GM12865 (cell line): ENCODE results near the gene NBL1.
A peak's percentile ranks its signal among the peaks of the same experiment; 100 is the strongest.

ENCODE experiments used
- DNase-seq: peaks from one replicate; pipeline ENCODE4 v3.0.0; 2010; ENCODE audit warnings: low read depth
- H3K4me3 ChIP-seq: 2 replicates; pipeline ENCODE4 v1.5.1; 2011; ENCODE audit warnings: mild to moderate bottlenecking, low read depth, low read length, control low read depth
- TF ChIP-seq, protein P1 (sequence below): IDR thresholded peaks from 2 replicates; pipeline ENCODE4 v1.5.1; 2011; ENCODE audit warnings: low read length, control low read depth, low read depth, inconsistent platforms; ENCODE audit not compliant: insufficient read depth; ENCODE audit errors: missing control alignments

Gene NBL1

DNA sequence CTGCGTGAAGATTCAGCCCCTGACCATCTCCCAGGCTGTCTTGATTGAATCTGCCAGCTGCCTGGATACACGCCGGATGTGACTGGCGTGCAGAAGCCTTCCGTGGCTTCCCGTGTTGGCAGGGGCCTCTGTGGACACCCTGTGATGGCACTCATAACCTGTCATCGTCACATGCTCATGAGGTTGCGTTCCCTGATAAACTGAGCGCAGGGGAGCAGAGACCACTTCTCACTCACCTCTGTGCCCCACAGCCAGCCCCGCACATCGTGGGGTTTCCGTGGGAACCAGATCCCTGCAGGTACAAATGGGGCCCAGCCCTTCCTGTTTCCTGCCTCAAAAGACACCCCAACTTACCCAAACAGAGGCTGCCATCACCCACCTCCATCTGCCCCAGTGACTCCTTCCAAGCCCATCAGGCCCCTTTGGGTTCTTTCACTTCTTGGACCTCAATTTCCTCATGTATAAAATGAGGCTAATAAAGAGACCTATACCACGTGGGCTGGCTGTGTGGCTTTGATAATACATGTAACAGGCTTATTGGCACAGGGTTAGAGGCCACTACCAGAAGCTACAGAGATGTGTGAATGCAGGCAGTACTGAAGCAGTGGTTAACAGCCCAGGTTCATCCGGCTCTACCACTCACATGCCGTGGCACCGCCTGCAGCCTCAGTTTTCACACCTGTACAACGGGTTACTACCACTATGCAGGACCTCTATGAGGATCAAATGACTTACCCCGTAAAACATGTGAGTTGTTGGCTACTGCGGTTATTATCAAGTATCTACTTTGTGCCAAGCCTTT, 44.1 kb downstream of the NBL1 start:
- no peak overlapping the region for H3K4me3 ChIP-seq
- DNase-seq: no peak
- TF ChIP-seq, protein P1, sequence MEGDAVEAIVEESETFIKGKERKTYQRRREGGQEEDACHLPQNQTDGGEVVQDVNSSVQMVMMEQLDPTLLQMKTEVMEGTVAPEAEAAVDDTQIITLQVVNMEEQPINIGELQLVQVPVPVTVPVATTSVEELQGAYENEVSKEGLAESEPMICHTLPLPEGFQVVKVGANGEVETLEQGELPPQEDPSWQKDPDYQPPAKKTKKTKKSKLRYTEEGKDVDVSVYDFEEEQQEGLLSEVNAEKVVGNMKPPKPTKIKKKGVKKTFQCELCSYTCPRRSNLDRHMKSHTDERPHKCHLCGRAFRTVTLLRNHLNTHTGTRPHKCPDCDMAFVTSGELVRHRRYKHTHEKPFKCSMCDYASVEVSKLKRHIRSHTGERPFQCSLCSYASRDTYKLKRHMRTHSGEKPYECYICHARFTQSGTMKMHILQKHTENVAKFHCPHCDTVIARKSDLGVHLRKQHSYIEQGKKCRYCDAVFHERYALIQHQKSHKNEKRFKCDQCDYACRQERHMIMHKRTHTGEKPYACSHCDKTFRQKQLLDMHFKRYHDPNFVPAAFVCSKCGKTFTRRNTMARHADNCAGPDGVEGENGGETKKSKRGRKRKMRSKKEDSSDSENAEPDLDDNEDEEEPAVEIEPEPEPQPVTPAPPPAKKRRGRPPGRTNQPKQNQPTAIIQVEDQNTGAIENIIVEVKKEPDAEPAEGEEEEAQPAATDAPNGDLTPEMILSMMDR: no peak

- H3K4me3 ChIP-seq: no peak overlapping the region
- no peak for DNase-seq
- TF ChIP-seq, protein P1: no peak
Measured at GRCh38 chr1:19689085-19689757, 45.1 kb downstream of the NBL1 start.

GRCh38 chr1:19689856-19690255, 45.7 kb downstream of the NBL1 start:
- peak; percentile 76 for DNase-seq
- no peak overlapping the region for H3K4me3 ChIP-seq
- TF ChIP-seq, protein P1: no peak

DNA sequence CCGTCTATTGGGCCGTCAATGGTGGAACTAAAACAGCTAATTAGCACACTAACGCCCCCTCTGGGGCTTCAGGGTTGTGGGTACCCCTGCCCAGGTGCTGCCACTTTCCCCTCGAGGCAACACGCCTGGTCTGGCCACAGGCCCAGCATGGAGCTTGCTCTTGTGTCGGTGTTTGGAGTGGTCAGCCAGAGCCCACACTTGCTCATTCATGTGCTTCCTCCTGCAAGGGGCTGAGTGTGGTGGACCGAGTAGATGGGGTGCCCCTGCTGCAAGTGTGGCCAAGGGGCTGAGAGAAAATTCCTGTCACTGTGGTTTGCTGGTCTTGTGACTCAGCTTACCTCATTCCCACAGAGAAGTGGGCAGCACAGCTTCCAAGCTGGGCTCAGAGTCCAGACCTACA, 46.2 kb downstream of the NBL1 start:
- no peak overlapping the region for H3K4me3 ChIP-seq
- DNase-seq: no peak
- TF ChIP-seq, protein P1: no peak

DNA sequence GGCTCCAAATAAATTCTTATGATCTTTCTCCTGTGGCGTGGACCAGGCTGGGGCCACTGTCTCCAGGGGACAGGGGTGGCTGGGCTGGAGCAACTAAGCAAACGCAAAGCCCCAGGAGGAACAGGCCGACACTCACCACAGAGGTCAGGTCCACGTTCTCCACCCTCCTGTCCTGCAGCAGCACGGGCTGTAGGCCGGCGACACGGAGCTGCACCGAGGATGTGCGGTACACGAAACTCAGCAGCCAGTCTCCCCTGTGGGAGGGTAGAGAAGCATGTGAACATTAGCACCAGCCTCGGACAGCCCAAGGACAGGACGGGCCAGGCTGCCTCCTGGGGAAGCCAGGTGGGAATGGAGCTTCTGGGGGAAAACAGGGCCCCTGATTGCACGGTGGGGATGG, 50.2 kb downstream of the NBL1 start:
- H3K4me3 ChIP-seq: no peak overlapping the region
- no peak for DNase-seq
- TF ChIP-seq, protein P1: no peak

GRCh38 chr1:19695772-19696171, 51.7 kb downstream of the NBL1 start:
- no peak overlapping the region for H3K4me3 ChIP-seq
- TF ChIP-seq, protein P1: no peak
- DNase-seq: no peak
